GM23338 (cell line): ENCODE measurements around the gene MTMR8. TPM values are rescaled to one million over a fixed set of nuclear protein-coding genes. Genes with fewer than 3 reads are reported as not detected.

Experiments
- ATAC-seq: fragments of 200-7000 bp; cut with Tn5 transposase; 3 replicates; pipeline ENCODE4 v1.9.1; 2020
- DNase-seq: peaks from one replicate; pipeline ENCODE4 v3.0.0-alpha.2; 2015; ENCODE audit warnings: low spot score
- H2AFZ ChIP-seq: fragments of 200-600 bp; sonication (generic); 2 replicates; pipeline ENCODE4 v1.8.0; 2016; ENCODE audit warnings: antibody characterized with exemption, mild to moderate bottlenecking, moderate library complexity
- H3F3A ChIP-seq: fragments of 200-600 bp; sonication (generic); replicated peaks from 2 replicates; pipeline ENCODE4 v1.8.0; 2017; ENCODE audit warnings: antibody characterized with exemption, mixed run types, low read depth
- H3K27ac ChIP-seq: fragments of 200-600 bp; sonication (generic); 2 replicates; pipeline ENCODE4 v1.6.1; 2016; ENCODE audit warnings: low read depth
- H3K27me3 ChIP-seq: fragments of 200-600 bp; sonication (generic); 2 replicates; pipeline ENCODE4 v1.8.0; 2016; ENCODE audit warnings: mild to moderate bottlenecking, mixed run types, moderate library complexity; ENCODE audit not compliant: insufficient read depth
- H3K36me3 ChIP-seq: fragments of 200-600 bp; sonication (generic); 2 replicates; pipeline ENCODE4 v1.8.0; 2016; ENCODE audit warnings: mild to moderate bottlenecking; ENCODE audit not compliant: insufficient read depth
- H3K4me1 ChIP-seq: fragments of 200-600 bp; sonication (generic); 2 replicates; pipeline ENCODE4 v1.8.0; 2016; ENCODE audit warnings: mild to moderate bottlenecking, moderate library complexity; ENCODE audit not compliant: insufficient read depth
- H3K4me2 ChIP-seq: fragments of 200-600 bp; sonication (generic); 2 replicates; pipeline ENCODE4 v1.7.1; 2017; ENCODE audit warnings: mixed run types
- H3K4me3 ChIP-seq: fragments of 200-600 bp; sonication (generic); 2 replicates; pipeline ENCODE4 v1.6.1; 2016; ENCODE audit warnings: mixed run types
- H3K79me2 ChIP-seq: fragments of 200-600 bp; sonication (generic); replicated peaks from 2 replicates; pipeline ENCODE4 v1.8.0; 2017; ENCODE audit warnings: mild to moderate bottlenecking; ENCODE audit not compliant: insufficient read depth
- H3K9me2 ChIP-seq: fragments of 200-600 bp; sonication (generic); 2 replicates; pipeline ENCODE4 v1.8.0; 2017; ENCODE audit not compliant: insufficient read depth
- H4K20me1 ChIP-seq: fragments of 200-600 bp; sonication (generic); replicated peaks from 2 replicates; pipeline ENCODE4 v1.8.0; 2017; ENCODE audit warnings: mild to moderate bottlenecking; ENCODE audit not compliant: insufficient read depth
- H3K27ac Mint-ChIP-seq: 2 replicates; pipeline ENCODE4 v1.8.0; 2020; ENCODE audit warnings: inconsistent platforms, mild to moderate bottlenecking, moderate library complexity, mixed read lengths
- H3K27me3 Mint-ChIP-seq: 3 replicates; pipeline ENCODE4 v1.8.0; 2022; ENCODE audit warnings: low read depth, mild to moderate bottlenecking, moderate library complexity, mixed read lengths, inconsistent platforms; ENCODE audit not compliant: insufficient read depth, poor library complexity
- H3K36me3 Mint-ChIP-seq: 3 replicates; pipeline ENCODE4 v1.8.0; 2021; ENCODE audit warnings: low read depth, mild to moderate bottlenecking, inconsistent platforms, moderate library complexity, mixed read lengths
- H3K4me1 Mint-ChIP-seq: 3 replicates; pipeline ENCODE4 v1.8.0; 2020; ENCODE audit warnings: mild to moderate bottlenecking, inconsistent platforms, mixed read lengths
- H3K4me3 Mint-ChIP-seq: 3 replicates; pipeline ENCODE4 v1.8.0; 2021; ENCODE audit warnings: moderate library complexity, mild to moderate bottlenecking, inconsistent platforms, mixed read lengths
- H3K9me3 Mint-ChIP-seq: 3 replicates; pipeline ENCODE4 v1.8.0; 2020; ENCODE audit warnings: moderate library complexity, mild to moderate bottlenecking, inconsistent platforms, mixed read lengths
- CREB1 ChIP-seq: fragments of 250-450 bp; sonication (Bioruptor Pico); IDR thresholded peaks from 2 replicates; pipeline ENCODE4 v1.5.0; 2020; ENCODE audit warnings: low read depth, mild to moderate bottlenecking, moderate library complexity
- CTCF ChIP-seq, 2 experiments: fragments of 200-600 bp in 1 of 2; sonication (generic) in 1 of 2; conservative IDR thresholded peaks; 2 replicates each; pipeline versions ENCODE4 v1.5.1 to v1.6.1; 2016 to 2017; ENCODE audit warnings: antibody characterized with exemption in 2 of 2, low read depth in 2 of 2, mild to moderate bottlenecking in 2 of 2, moderate library complexity in 1 of 2
- ETS1 ChIP-seq: IDR thresholded peaks from 2 replicates; pipeline ENCODE4 v1.6.1; 2016; ENCODE audit warnings: antibody characterized with exemption
- EZH2 ChIP-seq: fragments of 200-600 bp; sonication (generic); IDR thresholded peaks from one replicate; pipeline ENCODE4 v1.8.0; 2017; ENCODE audit warnings: antibody characterized with exemption, mild to moderate bottlenecking, low read depth; ENCODE audit not compliant: unreplicated experiment
- EZH2phosphoT487 ChIP-seq: fragments of 200-600 bp; sonication (generic); IDR thresholded peaks from one replicate; pipeline ENCODE4 v1.8.1; 2018; ENCODE audit warnings: antibody characterized with exemption; ENCODE audit not compliant: unreplicated experiment
- JUNB ChIP-seq: IDR thresholded peaks from one replicate; pipeline ENCODE4 v1.6.1; 2016; ENCODE audit warnings: antibody characterized with exemption; ENCODE audit not compliant: unreplicated experiment
- NANOG ChIP-seq: IDR thresholded peaks from 2 replicates; pipeline ENCODE4 v1.6.1; 2016; ENCODE audit warnings: antibody characterized with exemption, borderline replicate concordance
- STAT1 ChIP-seq: IDR thresholded peaks from one replicate; pipeline ENCODE4 v1.6.1; 2016; ENCODE audit warnings: antibody characterized with exemption; ENCODE audit not compliant: unreplicated experiment
- ZNF114 ChIP-seq: fragments of 250-450 bp; sonication (Bioruptor Pico); IDR thresholded peaks from 2 replicates; pipeline ENCODE4 v1.5.0; 2020; ENCODE audit warnings: mild to moderate bottlenecking, moderate library complexity
- ZNF331 ChIP-seq: fragments of 250-450 bp; sonication (Bioruptor Pico); IDR thresholded peaks from 2 replicates; pipeline ENCODE4 v1.5.0; 2020; ENCODE audit warnings: low read depth, mild to moderate bottlenecking, moderate library complexity
- ZNF462 ChIP-seq: fragments of 250-450 bp; sonication (Bioruptor Pico); IDR thresholded peaks from 2 replicates; pipeline ENCODE4 v1.5.0; 2020; ENCODE audit warnings: mild to moderate bottlenecking, moderate library complexity
- polyA plus RNA-seq: library from polyadenylated mRNA; unstranded; fragments of >200 nt; fragmentation: Nextera tagmentation; extraction: Ambion mirVana; gene quantifications from 2 replicates; pipeline ENCODE4 v1.2.1, GENCODE V29; 2016
- total RNA-seq: library from RNA; depleted of rRNA; stranded (reverse); fragments of >200 nt; shearing (Covaris generic); gene quantifications from 2 replicates; pipeline ENCODE4 v1.2.3, GENCODE V29; 2014

Gene MTMR8
- total and polyA plus RNA-seq, 2 experiments from 2014 or later = 5.6 to 8.8 TPM

GRCh38 chrX:64321507-64321906 is 73.7 kb downstream of the MTMR8 start:
- DNase-seq (no peak), ATAC-seq (no peak)
- Histone ChIP-seq H3K4me2 (no peak overlapping the region), H3F3A (no peaks in the 10 kb centered on the region), H3K4me3 (no peak overlapping the region), H3K9me2 (no peaks in the 10 kb centered on the region), H4K20me1 (no peaks in the 10 kb centered on the region), H3K27me3 (no peaks in the 10 kb centered on the region), H3K27ac (no peak overlapping the region), H3K4me1 (no peaks in the 10 kb centered on the region), H3K36me3 (no peaks in the 10 kb centered on the region; the same call in 1 of the 2 replicates), H3K79me2 (no peaks in the 10 kb centered on the region), H2AFZ (no peak overlapping the region)
- H3K27ac Mint-ChIP-seq = no peak overlapping the region
- H3K9me3 Mint-ChIP-seq = peaks cover 10% of the 10 kb centered on the region
- no peaks in the 10 kb centered on the region for H3K27me3 Mint-ChIP-seq
- H3K36me3 Mint-ChIP-seq = peaks cover 50% of the 10 kb centered on the region
- TF ChIP-seq CREB1 = no peak
- TF ChIP-seq STAT1 = no peak
- TF ChIP-seq ETS1 = no peak
- no peak for TF ChIP-seq ZNF331 (CRISPR knock-in tag)
- no peak for TF ChIP-seq CTCF (conservative IDR thresholded peaks at IDR 0.05; ENCODE audit: low read depth in 2 of 2)
- no peak for TF ChIP-seq NANOG
- TF ChIP-seq EZH2 = no peak
- TF ChIP-seq ZNF462 (CRISPR knock-in tag) = no peak
- TF ChIP-seq ZNF114 (CRISPR knock-in tag) = no peak
- TF ChIP-seq JUNB = no peak
- TF ChIP-seq EZH2phosphoT487 = no peak
- no peaks in the 10 kb centered on the region for H3K4me1 Mint-ChIP-seq
- no peak overlapping the region for H3K4me3 Mint-ChIP-seq
